ENCODE data around the gene ARID1A. TPM values are rescaled to one million over a fixed set of nuclear protein-coding genes. Genes with fewer than 3 reads are reported as not detected.

The ARID1A gene
- total and polyA plus RNA-seq, 12 donors: 14.5 to 62.5 (median 43.5) TPM

DNA sequence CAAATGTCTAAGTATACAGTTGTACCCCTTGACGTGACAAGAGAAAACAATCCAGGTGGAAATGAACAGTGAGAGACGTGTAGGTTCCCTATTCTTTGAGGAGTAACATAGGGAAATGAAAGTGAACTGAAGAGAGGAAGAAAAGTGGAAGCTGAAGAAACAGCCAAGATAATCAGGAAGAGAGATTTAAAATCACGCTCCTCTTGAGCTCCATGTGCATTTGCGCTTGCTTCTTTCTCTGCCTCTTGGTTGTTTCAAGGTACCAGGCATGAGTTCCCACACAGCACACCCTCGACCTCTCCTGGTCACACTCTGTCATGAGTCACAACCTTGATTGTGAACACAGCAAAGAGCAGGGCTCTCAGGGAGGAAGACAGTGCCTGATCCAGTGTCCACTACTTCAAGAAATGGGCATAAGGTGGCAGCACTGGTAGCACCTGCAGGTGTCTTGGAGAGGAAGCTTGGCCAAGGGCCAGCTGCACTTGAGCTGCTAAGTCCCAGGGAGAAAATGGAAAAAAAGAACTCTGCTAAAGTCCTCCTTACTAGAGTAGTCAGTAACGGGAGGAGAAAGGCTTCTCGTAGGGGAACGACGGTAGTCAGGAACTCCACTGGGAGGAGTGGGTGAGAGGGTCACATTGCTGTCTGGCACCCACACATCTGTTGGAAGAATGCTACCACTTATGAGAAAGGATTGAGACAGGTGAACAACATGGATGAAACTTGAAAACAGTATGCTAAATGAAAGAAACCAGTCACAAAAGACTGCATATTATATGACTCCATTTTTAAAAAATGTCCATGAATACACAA, 18.3 kb upstream of the ARID1A start:
- H3K9me3 ChIP-seq: no peaks in the 10 kb centered on the region
- no peaks in the 10 kb centered on the region for H3K27me3 ChIP-seq
- peak; percentile 63 to 77 for DNase-seq
- peak; percentile 88 to 100 (median 95) for ATAC-seq
- peaks cover 0 to 21% (median 11%) of the 10 kb centered on the region in 9 donors for H3K4me1 ChIP-seq
- TF ChIP-seq, protein P1, sequence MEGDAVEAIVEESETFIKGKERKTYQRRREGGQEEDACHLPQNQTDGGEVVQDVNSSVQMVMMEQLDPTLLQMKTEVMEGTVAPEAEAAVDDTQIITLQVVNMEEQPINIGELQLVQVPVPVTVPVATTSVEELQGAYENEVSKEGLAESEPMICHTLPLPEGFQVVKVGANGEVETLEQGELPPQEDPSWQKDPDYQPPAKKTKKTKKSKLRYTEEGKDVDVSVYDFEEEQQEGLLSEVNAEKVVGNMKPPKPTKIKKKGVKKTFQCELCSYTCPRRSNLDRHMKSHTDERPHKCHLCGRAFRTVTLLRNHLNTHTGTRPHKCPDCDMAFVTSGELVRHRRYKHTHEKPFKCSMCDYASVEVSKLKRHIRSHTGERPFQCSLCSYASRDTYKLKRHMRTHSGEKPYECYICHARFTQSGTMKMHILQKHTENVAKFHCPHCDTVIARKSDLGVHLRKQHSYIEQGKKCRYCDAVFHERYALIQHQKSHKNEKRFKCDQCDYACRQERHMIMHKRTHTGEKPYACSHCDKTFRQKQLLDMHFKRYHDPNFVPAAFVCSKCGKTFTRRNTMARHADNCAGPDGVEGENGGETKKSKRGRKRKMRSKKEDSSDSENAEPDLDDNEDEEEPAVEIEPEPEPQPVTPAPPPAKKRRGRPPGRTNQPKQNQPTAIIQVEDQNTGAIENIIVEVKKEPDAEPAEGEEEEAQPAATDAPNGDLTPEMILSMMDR (IDR thresholded peaks at IDR 0.05): peak; percentile 39 to 77 (median 63)
- intact Hi-C loops (cut with DNase I): loop anchor here in 5 of 10 donors (1.0 to 10.0 kb wide), 5 partner anchors 73 to 112 kb away; partner anchors contain the start of gene PIGV (in 2 of the 5)
- H3K4me3 ChIP-seq: peak overlapping the region in 6 of 10 donors; percentile 6 to 31 (median 18)
- H3K27ac ChIP-seq: peak overlapping the region in 4 of 10 donors; percentile 21 to 51 (median 38)
- 7 to 10% methylated on average over 9 of the region's 9 CpGs for WGBS, 2 donors
- H3K36me3 ChIP-seq: no peaks in the 10 kb centered on the region

DNA sequence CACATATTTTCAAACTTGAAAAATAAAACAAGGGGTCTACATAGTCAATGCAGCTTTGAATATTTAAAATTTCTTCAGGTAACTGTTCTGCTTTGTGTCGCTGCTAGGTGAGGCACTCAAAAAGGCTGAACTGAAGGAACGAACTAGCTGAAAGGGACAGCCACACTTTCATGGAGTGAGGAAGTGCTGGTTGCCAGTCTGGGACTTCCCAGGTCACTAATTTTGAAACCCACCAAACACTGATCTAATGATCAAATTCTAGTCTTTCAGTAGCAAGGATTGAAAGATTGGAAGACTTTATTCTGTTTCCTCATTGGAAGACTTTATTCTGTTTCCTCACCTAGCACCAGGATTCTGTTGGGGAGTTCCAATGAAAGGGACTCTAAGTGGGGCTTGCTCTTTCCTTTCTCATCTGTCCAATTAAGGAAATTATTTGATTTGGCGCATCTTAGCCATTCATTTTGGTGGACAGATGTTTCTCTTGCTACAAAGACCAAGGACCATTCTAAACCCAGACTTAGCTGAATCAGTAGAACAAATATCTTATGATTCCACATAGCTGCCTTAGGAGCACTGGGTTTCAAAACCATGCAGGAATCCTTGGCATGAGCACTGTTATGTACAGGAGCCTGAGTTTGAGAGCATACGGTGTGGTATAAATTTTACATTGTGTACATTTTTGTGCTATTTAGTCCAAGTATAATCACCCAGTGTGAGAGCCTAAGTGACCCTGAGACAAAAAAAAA, 10.9 kb upstream of the ARID1A start:
- H3K4me3 ChIP-seq: no peak overlapping the region
- TF ChIP-seq, protein P1 (IDR thresholded peaks at IDR 0.05): no peak
- no peak for ATAC-seq
- 82 to 90% methylated on average over 4 of the region's 4 CpGs for WGBS, 2 donors
- H3K9me3 ChIP-seq: no peaks in the 10 kb centered on the region
- H3K27me3 ChIP-seq: no peaks in the 10 kb centered on the region
- no peaks in the 10 kb centered on the region for H3K36me3 ChIP-seq
- peaks cover 0 to 16% (median 0%) of the 10 kb centered on the region in 9 donors for H3K4me1 ChIP-seq
- DNase-seq: no peak
- intact Hi-C loops (cut with DNase I): no loop called here
- H3K27ac ChIP-seq: no peak overlapping the region

DNA sequence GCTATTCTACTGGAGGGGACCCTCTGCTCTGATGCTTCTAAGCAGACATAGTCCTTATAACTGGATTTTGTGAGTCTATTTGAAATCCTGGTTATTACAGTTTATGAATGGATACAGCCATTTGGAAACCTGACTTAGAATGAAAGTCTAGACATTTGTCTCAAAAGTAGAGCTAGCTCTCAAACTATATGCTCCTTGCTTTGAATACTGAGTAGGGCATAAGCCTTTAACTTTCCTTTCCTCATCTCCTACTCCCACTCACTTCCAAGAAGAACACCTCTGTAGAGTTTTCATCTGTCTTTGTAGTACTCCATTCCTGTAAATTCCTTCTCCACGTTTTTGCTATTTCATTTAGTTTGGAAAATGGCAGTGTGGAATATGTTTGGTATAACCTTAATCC, 9.0 kb upstream of the ARID1A start:
- ATAC-seq: no peak
- TF ChIP-seq, protein P1 (IDR thresholded peaks at IDR 0.05): no peak
- 21% methylated on average over 1 of the region's 1 CpG for WGBS, 2 donors
- DNase-seq: no peak
- Histone ChIP-seq H3K36me3 (no peaks in the 10 kb centered on the region), H3K4me3 (no peak overlapping the region), H3K9me3 (no peaks in the 10 kb centered on the region), H3K4me1 (peaks cover 0 to 32% (median 9%) of the 10 kb centered on the region in 9 donors), H3K27ac (no peak overlapping the region), H3K27me3 (no peaks in the 10 kb centered on the region)
- intact Hi-C loops (cut with DNase I): no loop called here

DNA sequence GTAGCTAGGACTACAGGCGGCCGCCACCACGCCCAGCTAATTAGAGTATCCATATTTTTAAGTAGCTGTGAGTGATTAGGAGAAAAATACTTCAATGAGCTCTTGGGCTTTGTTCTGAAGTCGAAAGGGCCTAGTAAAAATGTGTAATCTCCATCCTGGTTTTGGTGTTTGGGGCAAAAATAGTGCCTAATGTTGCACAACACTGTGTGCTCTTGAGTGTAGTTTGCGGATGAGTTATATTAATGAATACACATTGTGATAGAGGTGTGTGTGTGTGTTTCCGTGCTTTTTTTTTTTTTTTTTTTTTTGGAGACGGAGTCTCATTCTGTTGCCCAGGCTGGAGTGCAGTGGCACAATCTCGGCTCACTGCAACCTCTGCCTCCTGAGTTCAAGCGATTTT, 6.3 kb upstream of the ARID1A start:
- Histone ChIP-seq H3K27me3 (no peaks in the 10 kb centered on the region), H3K4me1 (peaks cover 8 to 45% (median 25%) of the 10 kb centered on the region in 9 donors), H3K36me3 (no peaks in the 10 kb centered on the region), H3K4me3 (no peak overlapping the region), H3K9me3 (no peaks in the 10 kb centered on the region), H3K27ac (no peak overlapping the region)
- TF ChIP-seq, protein P1 (IDR thresholded peaks at IDR 0.05): no peak
- DNase-seq (no peak), ATAC-seq (no peak)
- 96 to 99% methylated on average over 9 of the region's 9 CpGs for WGBS, 2 donors
- intact Hi-C loops (cut with DNase I): no loop called here

All from heart right ventricle (tissue), 16 donors.